Heart left ventricle (tissue), 16 donors: ENCODE results near the gene BRICD5. TPM values are rescaled to one million over a fixed set of nuclear protein-coding genes. Genes with fewer than 3 reads are reported as not detected.

Source experiments
- ATAC-seq, 4 donors: fragments of 200-7000 bp; cut with Tn5 transposase; one replicate each; pipeline ENCODE4 v1.9.1; 2020 to 2022; ENCODE audit warnings: moderate library complexity in 4 of 4, mild to moderate bottlenecking in 3 of 4, moderate number of reproducible peaks in 1 of 4
- DNase-seq, 5 donors: peaks; one replicate each; pipeline ENCODE4 v3.0.0-alpha.2; 2020
- H3K27ac ChIP-seq, 12 donors: fragments of 200-600 bp; sonication (generic) in 4 of 12; one replicate each; pipeline versions ENCODE4 v1.5.0 to v1.8.0; 2016 to 2022; ENCODE audit warnings: mild to moderate bottlenecking in 2 of 12
- H3K27me3 ChIP-seq, 9 donors: fragments of 200-600 bp; sonication (generic) in 2 of 9; one replicate each; pipeline versions ENCODE4 v1.5.1 to v1.8.0; 2016 to 2022; ENCODE audit warnings: mild to moderate bottlenecking in 3 of 9
- H3K36me3 ChIP-seq, 9 donors: fragments of 200-600 bp; sonication (generic) in 2 of 9; one replicate each; pipeline versions ENCODE4 v1.5.0 to v1.8.0; 2018 to 2022; ENCODE audit warnings: mild to moderate bottlenecking in 2 of 9
- H3K4me1 ChIP-seq, 12 donors: fragments of 200-600 bp; sonication (generic) in 4 of 12; one replicate each; pipeline versions ENCODE4 v1.5.0 to v1.8.0; 2016 to 2022; ENCODE audit warnings: mild to moderate bottlenecking in 3 of 12
- H3K4me3 ChIP-seq, 12 donors: fragments of 200-600 bp; sonication (generic) in 4 of 12; one replicate each; pipeline versions ENCODE4 v1.5.0 to v1.8.0; 2017 to 2022; ENCODE audit warnings: mild to moderate bottlenecking in 9 of 12, moderate library complexity in 4 of 12
- H3K9me3 ChIP-seq, 12 donors: fragments of 200-600 bp; sonication (generic) in 4 of 12; one replicate each; pipeline versions ENCODE4 v1.5.0 to v1.8.0; 2016 to 2022; ENCODE audit warnings: mild to moderate bottlenecking in 1 of 12
- CTCF ChIP-seq, 12 donors: fragments of 200-600 bp; sonication (generic) in 4 of 12; IDR thresholded peaks; one replicate each; pipeline versions ENCODE4 v1.5.0 to v1.8.0; 2018 to 2022; ENCODE audit warnings: antibody characterized with exemption in 12 of 12, mild to moderate bottlenecking in 5 of 12
- POLR2A ChIP-seq, 2 donors: fragments of 450-650 bp; IDR thresholded peaks; one replicate each; pipeline ENCODE4 v1.6.1; 2017; ENCODE audit warnings: antibody characterized with exemption in 2 of 2, mild to moderate bottlenecking in 2 of 2, moderate library complexity in 2 of 2
- WGBS, 4 donors: extraction: QIAGEN DNeasy Blood & Tissue Kit in 2 of 4; methylation state at CpG; one replicate each; pipeline versions ENCODE4 v1.1.5 to v1.1.7; 2013 to 2018; 5-methylcytosine and 5-hydroxymethylcytosine counted together
- intact Hi-C, 10 donors: fragments of 100-400 bp; cut with DNase I; formaldehyde crosslinking; loops; one replicate each; pipeline versions ENCODE4 v1.11.1 to v1.14.2; 2022
- polyA plus RNA-seq, 2 donors: library from polyadenylated mRNA; stranded (reverse); fragments of 200-250 nt; gene quantifications; one replicate each; pipeline ENCODE4 v1.2.3, GENCODE V29; 2013
- total RNA-seq, 9 donors: library from RNA; depleted of rRNA in 2 of 9; stranded (reverse); fragments of >200 nt in 2 of 9; fragmentation: NEBNext Ultra II Directional in 3 of 9; extraction: Animal tissue kit (Norgen Biotek cat#: 25700) in 3 of 9; gene quantifications; one replicate each; pipeline versions ENCODE4 v1.1.0 to v1.2.4, GENCODE V29; 2016 to 2023
- donor health status: ischemic (EF 13 %, LVEDD 7.1; RV severe dilation, severe dysfunction).
- donor health status: healthy with polysubstance abuse.
- donor health status: DM: no; HTN: yes; CAD: no.
- donor health status: DM: no; HTN: no; CAD: no.
- donor health status: ischemic (EF 25% LVEDD 6.9; RV normal size, moderate dysfunction).
- donor health status: ischemic (EF 25% LVEDD 5.7; RV mildly dilated, moderate dysfunction).
- donor health status: healthy.
- donor health status: DM: yes; HTN: yes; CAD: no.
- donor health status: ischemic (EF 35%, LVEDD 5.7; RV mildly dilated, moderate dysfunction).
- donor health status: nonischemic (EF 11% LVEDD 7.7; RV severe dilation, severe dysfunction).
- donor health status: DM: yes; HTN: yes; CAD: no.
- donor health status: PGD.
- donor health status: ischemic (EF 29% LVEDD 5.4; RV normal size, mild dysfunction).
- donor health status: nonischemic (EF 23%, LVEDD 6.1; RV moderate dilation, normal function).

Gene BRICD5
- total and polyA plus RNA-seq, 11 donors, result 1.7 to 11.7 (median 5.5) TPM

GRCh38 chr16:2229632-2230250 lies 19.1 kb upstream of the BRICD5 start:
- WGBS, 4 donors, result 85 to 93% (median 93%) methylated on average over 15 to 23 of the region's 23 CpGs
- DNase-seq, result no peak
- Histone ChIP-seq H3K4me1 (peaks cover 0 to 20% (median 8%) of the 10 kb centered on the region in 12 donors), H3K27me3 (no peaks in the 10 kb centered on the region), H3K9me3 (no peaks in the 10 kb centered on the region), H3K36me3 (peaks cover 7 to 80% (median 66%) of the 10 kb centered on the region in 9 donors), H3K4me3 (no peak overlapping the region), H3K27ac (no peak overlapping the region)
- ATAC-seq, result no peak
- intact Hi-C loops, result no loop called here
- TF ChIP-seq CTCF (IDR thresholded peaks at IDR 0.05) (no peak), POLR2A (IDR thresholded peaks at IDR 0.05) (no peak)

GRCh38 chr16:2229091-2229490 lies 18.4 kb upstream of the BRICD5 start:
- Histone ChIP-seq H3K4me3 (no peak overlapping the region), H3K9me3 (no peaks in the 10 kb centered on the region), H3K4me1 (peaks cover 0 to 27% (median 13%) of the 10 kb centered on the region in 12 donors), H3K27ac (no peak overlapping the region), H3K27me3 (no peaks in the 10 kb centered on the region), H3K36me3 (peaks cover 7 to 74% (median 59%) of the 10 kb centered on the region in 9 donors)
- DNase-seq (no peak), ATAC-seq (no peak)
- intact Hi-C loops, result no loop called here
- 81 to 92% (median 88%) methylated on average over 12 of the region's 12 CpGs for WGBS, 4 donors
- TF ChIP-seq CTCF (IDR thresholded peaks at IDR 0.05) (no peak), POLR2A (IDR thresholded peaks at IDR 0.05) (no peak)

GRCh38 chr16:2228161-2228824 lies 17.6 kb upstream of the BRICD5 start:
- Histone ChIP-seq H3K36me3 (peaks cover 7 to 66% (median 51%) of the 10 kb centered on the region in 9 donors), H3K9me3 (no peaks in the 10 kb centered on the region), H3K4me3 (no peak overlapping the region), H3K27ac (no peak overlapping the region), H3K4me1 (peaks cover 0 to 28% (median 14%) of the 10 kb centered on the region in 12 donors), H3K27me3 (no peaks in the 10 kb centered on the region)
- DNase-seq (no peak), ATAC-seq (no peak)
- intact Hi-C loops, result no loop called here
- TF ChIP-seq POLR2A (IDR thresholded peaks at IDR 0.05) (no peak), CTCF (IDR thresholded peaks at IDR 0.05) (no peak)
- 86 to 91% (median 88%) methylated on average over 14 to 25 of the region's 25 CpGs for WGBS, 4 donors

GRCh38 chr16:2226918-2227317 lies 16.3 kb upstream of the BRICD5 start:
- H3K27ac ChIP-seq, result no peak overlapping the region
- 92 to 94% (median 93%) methylated on average over 6 of the region's 6 CpGs for WGBS, 4 donors

More at GRCh38 chr16:2226918-2227317, 16.3 kb upstream of the BRICD5 start:
- H3K9me3 ChIP-seq, result no peaks in the 10 kb centered on the region
- H3K36me3 ChIP-seq, result peaks cover 4 to 52% (median 37%) of the 10 kb centered on the region in 9 donors
- intact Hi-C loops, result loop anchor here in 1 of 10 donors (2.0 kb wide), 1 partner anchor 22 kb away; no protein-coding TSS in a partner anchor
- TF ChIP-seq CTCF (IDR thresholded peaks at IDR 0.05) (no peak), POLR2A (IDR thresholded peaks at IDR 0.05) (no peak)
- no peaks in the 10 kb centered on the region for H3K27me3 ChIP-seq
- peaks cover 0 to 31% (median 17%) of the 10 kb centered on the region in 12 donors for H3K4me1 ChIP-seq
- DNase-seq (no peak), ATAC-seq (no peak)
- H3K4me3 ChIP-seq, result no peak overlapping the region
